GM12873 (cell line): Measurements from ENCODE around the gene GIPR.

ENCODE experiments used
- TF ChIP-seq, protein P1 (sequence below): IDR thresholded peaks from 2 replicates; pipeline ENCODE4 v1.5.1; 2012; ENCODE audit warnings: low read depth, mild to moderate bottlenecking, moderate library complexity, low read length, control low read depth; ENCODE audit not compliant: insufficient read depth; ENCODE audit errors: missing control alignments

Gene GIPR

GRCh38 chr19:45643024-45643926 is 24.7 kb upstream of the GIPR start:
- TF ChIP-seq, protein P1, sequence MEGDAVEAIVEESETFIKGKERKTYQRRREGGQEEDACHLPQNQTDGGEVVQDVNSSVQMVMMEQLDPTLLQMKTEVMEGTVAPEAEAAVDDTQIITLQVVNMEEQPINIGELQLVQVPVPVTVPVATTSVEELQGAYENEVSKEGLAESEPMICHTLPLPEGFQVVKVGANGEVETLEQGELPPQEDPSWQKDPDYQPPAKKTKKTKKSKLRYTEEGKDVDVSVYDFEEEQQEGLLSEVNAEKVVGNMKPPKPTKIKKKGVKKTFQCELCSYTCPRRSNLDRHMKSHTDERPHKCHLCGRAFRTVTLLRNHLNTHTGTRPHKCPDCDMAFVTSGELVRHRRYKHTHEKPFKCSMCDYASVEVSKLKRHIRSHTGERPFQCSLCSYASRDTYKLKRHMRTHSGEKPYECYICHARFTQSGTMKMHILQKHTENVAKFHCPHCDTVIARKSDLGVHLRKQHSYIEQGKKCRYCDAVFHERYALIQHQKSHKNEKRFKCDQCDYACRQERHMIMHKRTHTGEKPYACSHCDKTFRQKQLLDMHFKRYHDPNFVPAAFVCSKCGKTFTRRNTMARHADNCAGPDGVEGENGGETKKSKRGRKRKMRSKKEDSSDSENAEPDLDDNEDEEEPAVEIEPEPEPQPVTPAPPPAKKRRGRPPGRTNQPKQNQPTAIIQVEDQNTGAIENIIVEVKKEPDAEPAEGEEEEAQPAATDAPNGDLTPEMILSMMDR = peak; percentile 99

GRCh38 chr19:45643927-45644771 is 23.9 kb upstream of the GIPR start:
- TF ChIP-seq, protein P1 = no peak

DNA sequence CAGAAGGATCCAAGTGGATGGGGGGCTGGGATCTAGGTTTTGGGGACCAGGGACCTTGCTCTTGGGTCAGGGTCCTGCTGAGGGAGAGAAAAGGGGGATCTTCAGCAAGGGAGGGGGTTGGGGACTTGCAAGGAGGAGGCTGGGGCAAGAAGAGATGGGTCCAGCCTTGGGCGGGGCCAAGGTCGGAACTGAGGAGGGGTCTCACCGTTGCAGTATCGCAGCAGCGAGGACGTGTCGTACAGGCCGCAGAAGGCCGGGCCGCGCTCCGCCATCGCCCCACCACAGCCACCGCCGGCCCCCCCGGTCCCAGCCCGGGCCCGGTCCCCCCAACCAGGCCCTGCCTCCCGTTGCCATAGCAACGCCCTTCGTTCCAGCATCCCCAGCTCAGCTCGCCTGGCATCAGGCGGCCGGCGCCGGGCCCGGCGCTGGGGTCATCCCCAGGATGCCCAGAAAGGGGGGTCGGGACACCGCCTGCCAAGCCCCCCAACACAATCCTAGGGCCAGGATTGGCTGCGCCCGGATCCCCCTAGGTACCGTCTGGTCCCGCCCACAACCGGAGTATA is 22.9 kb upstream of the GIPR start:
- TF ChIP-seq, protein P1 = no peak

GRCh38 chr19:45645631-45646344 is 22.2 kb upstream of the GIPR start:
- TF ChIP-seq, protein P1 = no peak

GRCh38 chr19:45646345-45646698 is 21.7 kb upstream of the GIPR start:
- TF ChIP-seq, protein P1 = no peak

GRCh38 chr19:45650722-45651121 is 17.3 kb upstream of the GIPR start:
- TF ChIP-seq, protein P1 = no peak
